Peyer's patch (tissue), 4 donors: ENCODE results near the gene TNFAIP3.

Experiments
- POLR2A ChIP-seq, 2 donors: fragments of 450-650 bp; IDR thresholded peaks; one replicate each; pipeline ENCODE4 v1.5.1; 2017; ENCODE audit warnings: antibody characterized with exemption in 2 of 2, mild to moderate bottlenecking in 2 of 2, moderate library complexity in 2 of 2
- TF ChIP-seq, protein P1 (sequence below), 6 experiments: fragments of 450-650 bp in 4 of 6; fragments of 200-600 bp in 2 of 6; sonication (generic) in 1 of 6; IDR thresholded peaks; one replicate each; pipeline ENCODE4 v1.5.1; 2017 to 2019; ENCODE audit warnings: antibody characterized with exemption in 6 of 6, mild to moderate bottlenecking in 3 of 6, moderate library complexity in 1 of 6

- TF ChIP-seq, protein P1, sequence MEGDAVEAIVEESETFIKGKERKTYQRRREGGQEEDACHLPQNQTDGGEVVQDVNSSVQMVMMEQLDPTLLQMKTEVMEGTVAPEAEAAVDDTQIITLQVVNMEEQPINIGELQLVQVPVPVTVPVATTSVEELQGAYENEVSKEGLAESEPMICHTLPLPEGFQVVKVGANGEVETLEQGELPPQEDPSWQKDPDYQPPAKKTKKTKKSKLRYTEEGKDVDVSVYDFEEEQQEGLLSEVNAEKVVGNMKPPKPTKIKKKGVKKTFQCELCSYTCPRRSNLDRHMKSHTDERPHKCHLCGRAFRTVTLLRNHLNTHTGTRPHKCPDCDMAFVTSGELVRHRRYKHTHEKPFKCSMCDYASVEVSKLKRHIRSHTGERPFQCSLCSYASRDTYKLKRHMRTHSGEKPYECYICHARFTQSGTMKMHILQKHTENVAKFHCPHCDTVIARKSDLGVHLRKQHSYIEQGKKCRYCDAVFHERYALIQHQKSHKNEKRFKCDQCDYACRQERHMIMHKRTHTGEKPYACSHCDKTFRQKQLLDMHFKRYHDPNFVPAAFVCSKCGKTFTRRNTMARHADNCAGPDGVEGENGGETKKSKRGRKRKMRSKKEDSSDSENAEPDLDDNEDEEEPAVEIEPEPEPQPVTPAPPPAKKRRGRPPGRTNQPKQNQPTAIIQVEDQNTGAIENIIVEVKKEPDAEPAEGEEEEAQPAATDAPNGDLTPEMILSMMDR (IDR thresholded peaks at IDR 0.05), result no peak
- no peak for TF ChIP-seq POLR2A (IDR thresholded peaks at IDR 0.05)
Observed at GRCh38 chr6:137917551-137918325, 50.7 kb downstream of the TNFAIP3 start.
